Measurements from ENCODE around the gene LARP4B.

LARP4B gene

DNA sequence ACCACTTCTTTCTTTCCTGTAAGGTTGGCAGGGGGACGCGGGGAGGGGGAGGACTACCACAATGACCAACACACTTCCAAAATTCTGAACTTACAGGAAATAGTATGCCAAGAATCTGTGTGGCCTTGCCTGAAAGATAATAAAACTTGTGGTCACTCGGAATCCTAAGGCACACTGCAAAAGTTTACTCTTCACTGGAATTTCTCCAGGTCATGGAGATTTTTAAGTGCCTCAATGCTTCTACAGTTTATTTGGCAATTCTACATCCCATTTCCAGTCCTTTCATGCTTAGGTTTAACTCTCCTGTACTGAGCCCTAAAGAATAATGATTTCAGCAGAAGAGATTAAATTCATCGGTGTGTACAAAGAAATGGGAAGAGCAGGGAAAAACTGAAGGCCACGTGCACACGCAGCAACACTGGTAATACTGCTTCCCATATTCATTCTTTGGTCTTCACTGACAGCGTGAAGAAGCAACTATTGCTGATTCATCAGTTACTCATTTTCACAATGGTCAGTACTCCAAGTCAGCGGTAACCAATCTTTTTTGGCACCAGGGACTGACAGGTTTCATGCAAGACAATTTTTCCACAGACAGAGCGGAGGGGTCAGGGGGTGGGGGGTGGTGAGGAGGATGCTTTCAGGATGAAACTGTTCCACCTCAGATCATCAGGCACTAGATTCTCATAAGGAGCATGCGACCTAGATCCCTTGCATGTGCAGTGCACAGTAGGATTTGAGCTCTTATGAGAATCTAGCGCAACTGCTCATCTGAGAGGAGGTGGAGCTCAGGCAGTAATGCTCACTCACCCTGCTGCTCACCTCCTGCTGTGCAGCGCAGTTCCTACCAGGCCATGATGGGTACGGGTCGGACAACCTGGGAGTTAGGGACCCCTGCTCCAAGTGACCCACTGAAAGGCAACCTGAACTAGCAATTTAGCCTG lies 9.8 kb downstream of the LARP4B start:
- no peak for DNase-seq

- DNase-seq: no peak
Measured at GRCh38 chr10:920450-920849, 11.1 kb downstream of the LARP4B start.

DNA sequence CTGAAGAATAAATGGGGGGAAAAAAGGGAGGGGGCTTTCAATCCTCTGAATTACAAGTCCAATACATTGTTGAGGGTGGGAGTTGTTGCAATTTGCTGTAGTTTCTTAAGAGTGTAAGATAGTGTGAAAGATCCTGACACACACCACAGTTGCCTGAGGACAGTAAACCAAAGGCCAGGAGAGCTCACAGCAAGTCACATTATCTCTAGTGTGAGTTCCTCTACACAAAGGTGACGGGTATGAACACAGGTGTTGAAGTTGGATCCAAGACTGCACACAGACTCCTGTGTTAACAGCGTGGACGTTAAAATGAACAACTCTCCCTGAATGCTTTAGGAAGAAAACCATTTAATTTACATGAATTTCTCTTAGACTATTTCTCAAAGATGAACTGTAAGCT lies 12.0 kb downstream of the LARP4B start:
- no peak for DNase-seq

GRCh38 chr10:917999-918398 lies 13.5 kb downstream of the LARP4B start:
- no peak for DNase-seq

DNA sequence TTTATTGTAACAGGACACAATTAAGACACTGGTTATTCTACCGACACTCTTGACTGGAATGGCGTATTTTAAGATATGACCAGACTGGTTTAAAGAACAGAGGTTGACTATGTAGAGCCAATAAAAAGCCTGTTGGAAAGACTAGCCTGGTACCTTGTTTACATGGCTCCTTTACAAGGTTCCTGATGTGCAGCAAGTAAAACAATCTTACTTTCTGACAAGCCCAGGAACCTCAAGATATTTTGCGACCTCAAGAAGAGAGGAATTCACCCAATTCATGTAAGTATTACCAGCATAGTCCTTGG lies 14.1 kb downstream of the LARP4B start:
- no peak for DNase-seq

DNA sequence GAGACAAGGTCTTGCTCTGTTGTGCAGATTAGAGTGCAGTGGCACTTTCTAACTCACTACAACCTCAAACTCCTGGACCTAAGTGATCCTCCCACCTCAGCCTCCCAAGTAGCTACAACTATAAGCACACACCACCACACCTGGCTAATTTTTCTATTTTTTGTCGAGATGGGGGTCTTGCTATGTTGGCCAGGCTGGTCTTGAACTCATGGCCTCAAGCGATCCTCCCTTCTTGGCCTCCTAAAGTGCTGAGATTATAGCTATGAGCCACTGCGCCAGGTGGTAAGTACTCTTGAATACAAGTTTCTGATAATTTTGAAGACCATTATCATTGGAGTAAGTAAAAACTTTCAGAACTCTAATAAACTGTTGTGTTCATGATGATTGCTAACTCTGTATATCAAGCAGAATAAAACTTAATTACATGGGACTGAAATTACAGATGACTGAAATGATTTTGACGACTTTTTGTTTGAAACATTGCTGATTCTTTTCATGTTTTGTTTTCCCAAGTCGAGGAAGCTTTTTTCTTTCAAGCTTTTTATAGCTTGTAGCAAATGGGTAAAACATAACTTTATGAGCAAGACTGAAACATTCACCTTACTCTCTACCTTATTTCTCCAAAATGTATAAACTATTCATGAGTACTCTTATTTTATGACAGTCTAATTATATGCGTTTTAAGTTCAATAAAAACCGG lies 14.6 kb downstream of the LARP4B start:
- DNase-seq: no peak

GRCh38 chr10:909831-910230 lies 21.7 kb downstream of the LARP4B start:
- DNase-seq: no peak

GRCh38 chr10:905972-906371 lies 25.5 kb downstream of the LARP4B start:
- DNase-seq: no peak

DNA sequence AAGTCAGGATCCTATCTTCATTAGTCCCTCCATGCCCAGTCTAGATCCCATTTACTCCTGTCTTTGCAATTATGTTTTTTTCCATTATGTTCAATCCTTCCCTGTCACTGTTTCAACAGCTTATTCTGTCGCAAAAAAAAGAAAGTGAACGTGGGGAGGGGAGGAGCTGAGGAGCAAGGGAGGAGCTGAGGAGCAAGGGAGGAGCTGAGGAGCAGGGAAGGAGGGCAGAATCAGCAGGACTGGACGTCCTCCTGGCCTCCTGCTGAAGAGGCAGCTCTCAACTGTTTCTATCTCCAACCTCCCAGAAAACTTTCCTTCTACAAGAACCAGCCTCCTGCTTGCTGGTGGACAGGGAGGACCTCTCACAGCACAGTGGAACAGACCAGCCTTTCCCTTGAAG lies 26.0 kb downstream of the LARP4B start:
- no peak for DNase-seq

DNA sequence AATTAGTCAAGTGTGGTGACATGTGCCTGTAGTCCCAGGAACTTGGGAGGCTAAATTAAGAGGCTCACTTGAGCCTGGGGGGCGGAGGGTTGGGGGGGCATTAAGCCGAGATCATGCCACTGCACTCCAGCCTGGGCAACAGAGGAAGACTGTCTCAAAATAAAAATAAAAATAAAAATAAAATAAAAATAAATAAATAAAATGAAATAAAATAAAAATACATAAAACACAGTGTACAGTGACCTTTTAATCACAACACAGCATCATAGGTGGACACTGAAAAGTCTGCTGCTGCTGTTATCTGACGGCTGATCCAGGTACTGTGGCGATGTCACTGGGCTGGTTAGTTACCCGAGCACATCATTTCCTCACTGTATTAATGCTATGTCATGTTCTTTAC lies 27.1 kb downstream of the LARP4B start:
- DNase-seq: no peak

GRCh38 chr10:898141-898540 lies 33.4 kb downstream of the LARP4B start:
- DNase-seq: no peak

DNA sequence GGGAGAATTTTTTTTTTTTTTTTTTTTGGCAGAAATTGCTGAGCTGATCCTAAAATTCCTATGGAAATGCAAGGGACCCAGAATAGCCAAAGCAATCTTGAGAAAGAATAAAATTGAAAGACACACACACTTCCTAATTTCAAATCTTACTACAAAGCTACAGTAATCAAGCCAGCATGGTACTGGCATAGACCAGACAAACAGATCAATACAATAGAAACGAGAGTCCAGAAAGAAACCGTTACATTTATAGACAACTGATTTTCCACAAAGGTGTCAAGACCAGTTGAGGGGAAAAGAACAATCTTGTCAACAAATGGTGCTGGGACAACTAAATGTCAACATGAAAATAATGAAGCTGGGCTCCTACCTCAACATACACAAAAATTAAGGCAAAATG lies 34.5 kb downstream of the LARP4B start:
- no peak for DNase-seq

DNA sequence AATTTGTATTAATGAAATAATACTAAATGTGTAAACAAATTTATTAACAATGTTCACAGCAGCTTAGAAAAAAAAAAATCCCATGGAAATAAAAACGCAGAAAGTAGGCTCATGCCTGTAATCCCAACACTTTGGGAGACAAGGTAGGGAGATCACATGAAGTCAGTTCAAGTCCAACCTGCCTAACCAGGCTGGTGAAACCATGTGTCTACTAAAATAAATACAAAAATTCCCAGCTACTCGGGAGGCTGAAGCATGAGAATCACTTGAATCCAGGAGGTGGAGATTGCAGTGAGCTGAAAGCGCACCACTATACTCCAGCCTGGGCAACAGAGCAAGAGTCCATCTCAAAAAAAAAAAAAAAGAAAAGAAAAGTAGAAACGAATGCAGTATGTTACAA lies 36.2 kb downstream of the LARP4B start:
- no peak for DNase-seq

DNA sequence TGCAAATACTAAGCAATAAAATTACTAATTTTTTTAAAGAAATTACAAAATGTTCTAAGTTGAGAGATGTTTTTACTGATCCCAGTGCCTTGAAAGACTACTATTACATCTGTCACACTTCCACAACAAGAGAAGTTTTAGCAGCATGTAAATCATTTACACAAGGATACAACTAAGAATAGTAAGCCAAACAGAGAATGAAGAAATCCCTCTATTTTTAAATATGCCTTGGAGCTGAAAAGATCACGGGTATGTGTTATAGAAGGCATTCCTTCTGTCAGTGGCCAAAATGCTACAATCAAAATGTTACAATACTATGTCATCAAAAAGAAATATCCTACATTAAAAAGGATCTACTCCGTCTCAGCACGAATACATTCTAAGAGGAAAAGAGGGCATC lies 52.6 kb downstream of the LARP4B start:
- DNase-seq: no peak

DNA sequence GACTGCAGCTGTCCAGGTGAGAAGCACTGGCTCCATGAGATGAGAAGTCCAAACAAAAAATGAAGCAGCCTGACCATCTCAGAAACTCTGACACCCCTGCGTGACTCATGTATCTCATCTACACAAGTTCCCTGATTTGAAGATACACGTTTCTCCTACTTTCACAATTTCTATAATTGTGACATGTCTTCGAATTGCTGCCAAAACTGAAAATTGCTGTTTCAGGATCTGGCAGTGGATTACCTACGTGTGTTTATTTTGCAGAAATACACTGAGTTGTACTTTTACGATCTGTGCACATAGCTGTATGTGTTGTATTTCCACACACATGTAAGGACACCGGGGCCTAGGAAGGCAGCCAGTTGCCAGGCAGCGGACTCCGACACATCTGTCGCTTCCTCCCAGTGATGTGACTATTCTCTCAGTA lies 53.2 kb downstream of the LARP4B start:
- no peak for DNase-seq

- no peak for DNase-seq
Measured at GRCh38 chr10:876438-876837, 55.1 kb downstream of the LARP4B start.

GRCh38 chr10:873020-873419 lies 58.5 kb downstream of the LARP4B start:
- DNase-seq: no peak

DNA sequence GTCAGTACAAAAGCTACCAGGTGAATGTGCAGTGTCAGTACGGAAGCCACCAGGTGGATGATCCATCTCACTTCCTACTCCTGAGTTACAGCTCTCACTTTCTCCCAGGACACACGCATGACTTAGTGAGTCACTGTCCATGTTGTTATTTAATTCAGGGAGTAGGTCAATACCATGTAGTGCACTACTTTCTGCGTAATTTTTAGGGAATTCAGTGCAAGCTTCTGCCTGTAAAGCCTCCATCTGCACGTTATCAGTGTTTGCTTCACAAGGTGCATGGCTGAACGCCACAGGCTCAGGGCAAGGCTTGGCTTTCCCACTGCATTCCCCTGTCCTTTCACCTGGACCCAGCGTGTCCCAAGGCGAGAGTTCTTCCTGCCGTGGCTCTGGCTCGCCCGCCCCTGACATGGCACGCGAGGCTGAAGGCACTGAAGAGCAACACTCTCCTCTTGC lies 59.5 kb downstream of the LARP4B start:
- DNase-seq: no peak

DNA sequence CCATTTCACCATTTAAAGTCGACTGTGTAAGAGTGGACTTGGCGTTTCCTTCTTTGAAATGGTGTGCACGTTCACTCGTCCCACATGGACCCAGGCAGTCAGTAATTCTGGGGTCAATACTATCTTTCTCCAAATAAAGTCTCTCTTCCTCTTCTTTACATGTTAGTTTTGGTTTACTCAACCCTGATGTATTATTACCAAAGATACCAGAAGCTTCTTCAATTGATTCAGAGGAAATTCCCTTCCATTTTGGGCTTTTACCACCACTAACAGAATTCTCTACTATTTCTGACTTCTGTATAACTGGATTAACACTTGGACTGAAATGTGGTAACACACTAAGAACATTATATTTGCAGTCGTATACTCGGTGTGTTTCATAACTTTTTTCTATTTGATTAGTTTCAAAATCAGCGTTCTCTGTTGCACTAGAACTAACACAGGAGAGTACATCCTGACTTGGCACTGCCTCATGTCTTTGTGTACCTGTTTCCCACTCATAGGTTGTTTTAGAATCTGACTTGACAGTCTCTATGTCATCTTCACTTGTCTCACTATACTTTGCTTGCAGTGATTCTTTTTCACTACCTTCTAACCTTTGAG lies 60.8 kb downstream of the LARP4B start:
- no peak for DNase-seq

- DNase-seq: no peak
Measured at GRCh38 chr10:869171-869570, 62.3 kb downstream of the LARP4B start.

DNA sequence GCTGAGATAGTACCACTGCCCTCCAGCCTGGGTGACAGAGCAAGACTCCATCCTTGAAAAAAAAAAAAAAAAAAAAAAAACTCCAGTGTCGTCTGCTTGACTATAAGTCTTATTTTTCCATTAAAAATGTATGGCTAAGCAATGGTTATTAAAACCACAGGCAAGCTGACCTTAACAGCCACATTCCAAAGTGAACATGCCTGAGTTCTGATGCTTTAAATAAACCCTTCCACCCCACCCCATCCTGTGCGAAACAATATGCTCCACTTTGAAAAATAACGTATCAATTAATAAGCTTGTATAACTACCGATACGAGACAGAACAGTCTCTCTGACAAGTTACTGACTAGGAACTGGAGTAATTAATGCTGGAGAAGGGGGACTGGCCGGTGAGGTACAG lies 63.7 kb downstream of the LARP4B start:
- DNase-seq: no peak

- DNase-seq: no peak
Measured at GRCh38 chr10:866577-866941, 64.9 kb downstream of the LARP4B start.

DNA sequence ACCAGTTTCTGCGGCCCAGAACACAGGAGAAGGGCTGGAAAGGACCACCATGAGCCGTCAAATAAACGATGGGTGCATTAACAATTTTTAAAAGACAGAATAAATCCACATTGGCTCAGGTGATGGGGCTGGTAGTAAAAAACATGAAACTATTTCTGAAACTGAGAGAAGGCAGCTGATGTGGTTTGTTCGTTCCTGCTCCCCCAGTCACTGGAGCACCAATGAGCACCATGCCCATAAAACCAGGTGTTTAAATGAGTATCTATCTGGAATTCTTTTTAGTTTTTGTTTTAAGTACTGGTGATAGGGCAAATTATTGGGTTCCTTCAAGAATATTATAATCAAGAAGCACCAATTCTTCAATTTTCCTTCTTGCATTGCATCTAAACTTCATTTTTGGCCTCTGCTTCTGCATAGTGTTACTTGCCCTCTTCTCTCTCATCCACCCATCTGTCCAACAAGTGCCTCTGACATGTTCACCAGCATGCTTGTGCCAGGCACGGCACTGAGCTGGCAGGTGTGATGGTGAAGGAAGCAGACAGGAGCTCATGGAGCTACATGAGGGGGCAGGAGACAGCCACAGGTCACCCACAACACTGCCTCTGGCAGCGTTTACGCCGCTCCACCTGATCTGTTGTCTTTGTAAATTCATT lies 65.5 kb downstream of the LARP4B start:
- DNase-seq: no peak

DNA sequence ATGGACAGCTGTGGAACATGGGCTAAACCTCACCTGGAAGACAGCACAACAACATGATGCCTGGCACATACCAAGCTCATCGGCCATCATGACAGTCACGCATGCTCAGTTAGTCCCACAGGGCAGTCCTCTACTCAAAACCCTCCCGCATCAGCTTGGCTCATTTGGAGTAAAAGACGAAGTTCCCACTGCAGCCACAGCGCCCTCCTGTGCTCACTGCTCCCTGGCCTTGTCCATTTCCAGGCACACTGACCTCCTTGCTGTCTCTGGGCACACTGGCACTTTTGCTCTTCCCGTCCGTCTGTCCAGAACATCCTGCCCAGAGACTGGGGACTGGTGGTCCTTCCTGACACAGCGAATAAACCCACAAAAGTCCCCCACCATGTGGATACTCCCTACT lies 66.2 kb downstream of the LARP4B start:
- no peak for DNase-seq

All from NCI-H2029 treated with DMSO at 0.1 percent for 48 hours (cell line).